Mucosa of stomach (tissue), 1 donor: ENCODE data around the gene C4BPA.

ENCODE experiments used
- H3K27me3 ChIP-seq: one replicate; pipeline ENCODE4 v1.7.0; 2013; ENCODE audit warnings: mild to moderate bottlenecking, low read length; ENCODE audit not compliant: control insufficient read depth, insufficient read depth
- H3K36me3 ChIP-seq: one replicate; pipeline ENCODE4 v1.7.0; 2013; ENCODE audit warnings: low read length; ENCODE audit not compliant: control insufficient read depth, insufficient read depth
- H3K4me1 ChIP-seq: one replicate; pipeline ENCODE4 v1.7.0; 2013; ENCODE audit warnings: mild to moderate bottlenecking, low read length; ENCODE audit not compliant: control insufficient read depth, insufficient read depth
- H3K4me3 ChIP-seq: one replicate; pipeline ENCODE4 v1.7.0; 2013; ENCODE audit warnings: low read length
- H3K9ac ChIP-seq: one replicate; pipeline ENCODE4 v1.7.0; 2013; ENCODE audit warnings: mild to moderate bottlenecking, low read length, moderate library complexity
- H3K9me3 ChIP-seq: one replicate; pipeline ENCODE4 v1.7.0; 2013; ENCODE audit warnings: mild to moderate bottlenecking, low read length, moderate library complexity; ENCODE audit not compliant: control insufficient read depth
- donor health status: Pancreatic carcinoma.

The C4BPA gene

GRCh38 chr1:207067665-207068064 lies 36.4 kb upstream of the C4BPA start:
- Histone ChIP-seq H3K9me3 (no peaks in the 10 kb centered on the region), H3K27me3 (no peaks in the 10 kb centered on the region), H3K9ac (no peak overlapping the region), H3K4me1 (peaks cover 18% of the 10 kb centered on the region), H3K4me3 (no peak overlapping the region), H3K36me3 (peaks cover 2% of the 10 kb centered on the region)

GRCh38 chr1:207069061-207069460 lies 35.0 kb upstream of the C4BPA start:
- H3K9me3 ChIP-seq: no peaks in the 10 kb centered on the region
- H3K4me3 ChIP-seq: no peak overlapping the region
- H3K4me1 ChIP-seq: peaks cover 18% of the 10 kb centered on the region
- H3K9ac ChIP-seq: no peak overlapping the region
- H3K36me3 ChIP-seq: no peaks in the 10 kb centered on the region
- H3K27me3 ChIP-seq: no peaks in the 10 kb centered on the region

DNA sequence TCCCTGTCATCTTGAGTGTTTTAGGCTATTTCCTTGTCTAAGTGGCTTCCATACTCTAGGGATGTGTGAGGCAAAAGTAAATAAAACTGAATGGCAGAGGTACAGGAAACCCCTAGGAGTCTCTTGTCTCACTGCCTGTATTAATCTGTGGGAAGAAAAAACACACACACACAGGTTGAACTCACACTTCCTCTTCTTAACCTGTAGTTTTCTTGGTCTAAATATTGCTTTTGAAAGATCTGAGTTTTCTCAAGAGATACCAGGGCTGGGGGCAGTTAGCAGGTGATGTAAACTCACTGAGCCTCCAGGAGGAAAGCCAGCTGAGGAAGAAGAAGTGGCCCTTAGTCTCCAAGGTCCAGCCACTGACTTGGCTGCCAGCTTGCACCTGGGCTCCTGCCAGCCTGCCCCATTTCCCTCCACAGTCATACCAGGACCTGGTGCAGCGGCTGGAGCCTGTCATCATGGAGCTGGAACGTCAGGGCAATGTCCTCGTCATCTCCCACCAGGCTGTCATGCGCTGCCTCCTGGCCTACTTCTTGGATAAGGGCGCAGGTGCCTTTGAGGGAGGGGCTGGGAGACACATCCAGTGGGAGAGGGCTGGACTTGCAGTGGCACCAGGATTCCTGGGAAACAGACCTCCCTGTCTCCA lies 34.1 kb upstream of the C4BPA start:
- no peaks in the 10 kb centered on the region for H3K9me3 ChIP-seq
- no peak overlapping the region for H3K9ac ChIP-seq
- H3K4me3 ChIP-seq: no peak overlapping the region
- H3K36me3 ChIP-seq: no peaks in the 10 kb centered on the region
- peaks cover 18% of the 10 kb centered on the region for H3K4me1 ChIP-seq
- no peaks in the 10 kb centered on the region for H3K27me3 ChIP-seq

GRCh38 chr1:207070811-207071210 lies 33.2 kb upstream of the C4BPA start:
- Histone ChIP-seq H3K4me1 (peaks cover 18% of the 10 kb centered on the region), H3K9ac (no peak overlapping the region), H3K36me3 (no peaks in the 10 kb centered on the region), H3K9me3 (no peaks in the 10 kb centered on the region), H3K27me3 (no peaks in the 10 kb centered on the region), H3K4me3 (no peak overlapping the region)

GRCh38 chr1:207071426-207071825 lies 32.6 kb upstream of the C4BPA start:
- H3K9me3 ChIP-seq: no peaks in the 10 kb centered on the region
- H3K4me1 ChIP-seq: peaks cover 18% of the 10 kb centered on the region
- no peak overlapping the region for H3K9ac ChIP-seq
- no peaks in the 10 kb centered on the region for H3K36me3 ChIP-seq
- H3K4me3 ChIP-seq: no peak overlapping the region
- no peaks in the 10 kb centered on the region for H3K27me3 ChIP-seq

DNA sequence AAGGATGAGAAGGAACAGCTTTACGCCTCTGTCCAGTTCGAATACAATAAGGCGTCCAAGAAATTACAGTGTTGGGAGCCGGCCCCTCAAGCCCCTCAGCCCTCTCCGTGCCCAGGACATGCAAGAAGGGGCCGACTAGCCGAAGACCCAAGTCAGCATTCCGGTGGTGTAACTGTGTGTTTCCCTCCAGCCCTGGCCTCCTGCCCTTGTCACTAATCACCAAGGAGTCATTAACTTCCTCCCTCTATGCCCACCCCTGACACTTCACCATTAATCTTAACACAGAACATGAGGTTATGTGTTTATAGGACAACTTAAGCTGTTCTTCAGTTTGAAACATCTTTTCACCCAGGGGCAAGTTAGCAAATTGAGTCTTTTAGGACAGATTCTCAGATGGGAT lies 31.8 kb upstream of the C4BPA start:
- no peak overlapping the region for H3K4me3 ChIP-seq
- no peak overlapping the region for H3K9ac ChIP-seq
- H3K4me1 ChIP-seq: peaks cover 15% of the 10 kb centered on the region
- H3K36me3 ChIP-seq: no peaks in the 10 kb centered on the region
- no peaks in the 10 kb centered on the region for H3K9me3 ChIP-seq
- H3K27me3 ChIP-seq: no peaks in the 10 kb centered on the region

DNA sequence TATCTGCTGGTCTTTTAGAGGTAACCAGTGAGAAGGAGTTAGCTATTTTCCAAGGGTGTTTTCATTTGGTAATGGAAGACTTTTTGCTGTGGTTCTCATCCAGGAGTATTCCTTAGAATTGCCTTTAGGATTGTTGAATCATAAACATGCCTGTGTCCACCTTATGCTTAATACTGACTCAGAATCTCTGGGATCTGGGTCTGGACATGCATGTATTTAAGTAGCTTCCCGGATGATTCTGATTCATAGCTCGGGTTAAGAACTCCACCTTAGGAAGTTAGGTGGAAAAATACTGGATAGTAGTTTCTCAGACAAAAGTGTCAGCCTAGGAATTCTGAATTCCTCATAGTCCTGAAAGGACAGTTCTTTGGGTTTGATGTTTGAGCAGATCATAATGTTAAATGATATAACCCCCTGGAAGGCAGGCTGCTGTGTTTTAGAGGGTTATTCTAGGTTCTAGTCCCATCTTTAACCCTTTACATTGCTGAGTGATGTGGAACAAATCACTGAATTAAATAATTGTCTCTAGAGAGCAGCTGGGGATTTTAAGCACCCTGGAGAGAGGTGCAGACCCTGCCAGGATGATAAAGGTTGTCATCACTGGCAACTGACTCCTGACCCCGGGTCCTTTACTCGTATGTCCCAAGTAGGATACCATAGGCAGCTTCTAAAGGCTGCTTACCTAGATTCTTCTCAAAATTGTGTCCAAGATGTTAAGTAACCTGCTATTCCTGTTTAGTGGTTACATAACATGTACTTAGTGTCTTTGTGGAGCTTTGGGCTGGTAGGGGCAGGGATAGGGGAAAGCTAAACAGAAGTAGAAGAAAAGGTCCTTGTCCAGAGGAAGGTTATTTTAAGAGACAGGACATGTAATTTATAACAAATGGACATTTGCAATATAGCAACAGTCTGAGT lies 29.9 kb upstream of the C4BPA start:
- H3K9ac ChIP-seq: no peak overlapping the region
- H3K27me3 ChIP-seq: no peaks in the 10 kb centered on the region
- H3K4me3 ChIP-seq: no peak overlapping the region
- peaks cover 6% of the 10 kb centered on the region for H3K4me1 ChIP-seq
- H3K36me3 ChIP-seq: no peaks in the 10 kb centered on the region
- H3K9me3 ChIP-seq: no peaks in the 10 kb centered on the region

- no peak overlapping the region for H3K4me3 ChIP-seq
- no peaks in the 10 kb centered on the region for H3K36me3 ChIP-seq
- H3K27me3 ChIP-seq: no peaks in the 10 kb centered on the region
- peaks cover 18% of the 10 kb centered on the region for H3K4me1 ChIP-seq
- H3K9ac ChIP-seq: no peak overlapping the region
- no peaks in the 10 kb centered on the region for H3K9me3 ChIP-seq
Observed at GRCh38 chr1:207076181-207076955, 27.7 kb upstream of the C4BPA start.

- Histone ChIP-seq H3K4me3 (no peak overlapping the region), H3K9me3 (no peaks in the 10 kb centered on the region), H3K4me1 (peaks cover 21% of the 10 kb centered on the region), H3K9ac (no peak overlapping the region), H3K27me3 (no peaks in the 10 kb centered on the region), H3K36me3 (no peaks in the 10 kb centered on the region)
Observed at GRCh38 chr1:207077012-207077411, 27.0 kb upstream of the C4BPA start.

GRCh38 chr1:207077470-207078377 lies 26.3 kb upstream of the C4BPA start:
- H3K4me1 ChIP-seq: peaks cover 21% of the 10 kb centered on the region
- no peaks in the 10 kb centered on the region for H3K9me3 ChIP-seq
- H3K27me3 ChIP-seq: no peaks in the 10 kb centered on the region
- H3K9ac ChIP-seq: no peak overlapping the region
- no peak overlapping the region for H3K4me3 ChIP-seq
- no peaks in the 10 kb centered on the region for H3K36me3 ChIP-seq

GRCh38 chr1:207078578-207079132 lies 25.4 kb upstream of the C4BPA start:
- Histone ChIP-seq H3K9ac (no peak overlapping the region), H3K4me1 (peaks cover 21% of the 10 kb centered on the region), H3K9me3 (no peaks in the 10 kb centered on the region), H3K27me3 (no peaks in the 10 kb centered on the region), H3K4me3 (no peak overlapping the region), H3K36me3 (no peaks in the 10 kb centered on the region)
